NB4 (cell line): ENCODE results near the gene PRODH2.

ENCODE experiments used
- CTCF ChIP-seq: IDR thresholded peaks from one replicate; pipeline ENCODE4 v1.5.1; 2012; ENCODE audit warnings: low read depth, low read length
- MAX ChIP-seq: IDR thresholded peaks from 2 replicates; pipeline ENCODE4 v1.6.1; 2011; ENCODE audit warnings: low read depth, low read length

DNA sequence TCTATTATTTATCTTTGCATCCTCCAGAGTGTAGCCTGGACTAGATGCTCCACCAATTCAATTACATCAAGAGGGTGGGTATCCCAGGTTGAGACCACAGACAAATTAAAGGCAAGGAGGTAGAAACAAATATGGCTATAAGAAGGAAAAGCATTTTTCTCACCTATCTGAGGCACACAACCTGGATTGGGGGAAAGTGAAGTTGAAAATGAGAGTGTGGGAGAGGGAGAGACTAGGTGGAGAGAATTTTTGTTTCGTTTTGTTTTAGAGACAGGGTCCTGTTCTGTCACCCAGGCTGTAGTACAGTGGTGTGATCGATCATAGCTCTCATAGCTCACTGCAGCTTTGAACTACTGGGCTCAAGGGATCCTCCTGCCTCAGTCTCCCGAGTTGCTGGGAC is 5.8 kb upstream of the PRODH2 start:
- TF ChIP-seq CTCF (no peak), MAX (no peak)
